ENCODE data around the gene TYW1. TPM values are rescaled to one million over a fixed set of nuclear protein-coding genes. Genes with fewer than 3 reads are reported as not detected.
"Not testable (repeated sequence)": the region's sequence is repeated elsewhere in the genome, so short reads cannot be mapped to it uniquely, and the experiment has no call there.

Gene TYW1
- total RNA-seq, 1 donor from 2014 or later: 21.9 TPM

DNA sequence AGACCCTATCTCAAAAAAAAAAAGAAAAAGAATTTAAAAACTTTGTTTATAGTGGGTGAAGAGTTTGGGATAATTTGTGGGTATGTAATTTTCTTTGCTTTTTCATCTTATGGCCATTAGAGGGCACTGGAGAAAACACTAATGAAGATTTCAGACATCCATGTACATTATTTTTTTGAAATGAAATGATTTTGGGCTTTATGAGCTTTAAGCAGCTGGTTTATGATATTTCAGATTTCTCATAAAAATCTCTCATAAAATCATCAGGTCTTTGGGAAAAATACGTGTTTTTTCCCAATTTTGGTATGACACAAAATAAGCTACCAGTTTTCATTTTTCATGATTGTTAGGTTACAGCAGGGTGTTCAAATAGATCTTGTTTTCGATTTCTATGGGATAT lies 44.2 kb downstream of the TYW1 start:
- H3K27me3 ChIP-seq (ENCODE audit: control insufficient read depth in 3 of 3, insufficient read depth in 3 of 3, low read length in 3 of 3); H3K27ac ChIP-seq (ENCODE audit: low read depth, low read length); H3K4me3 ChIP-seq (ENCODE audit: low read length in 3 of 3); H3K9ac ChIP-seq (ENCODE audit: low read depth in 1 of 3, low read length in 3 of 3); H3K36me3 ChIP-seq (ENCODE audit: control insufficient read depth in 3 of 3, insufficient read depth in 3 of 3, low read length in 3 of 3); H3K9me3 ChIP-seq (ENCODE audit: control insufficient read depth in 3 of 3, low read length in 3 of 3): not testable (repeated sequence)
- peaks cover 0 to 20% (median 11%) of the 10 kb centered on the region in 3 donors for H3K4me1 ChIP-seq (ENCODE audit: control insufficient read depth in 3 of 3, insufficient read depth in 3 of 3, low read length in 3 of 3)

DNA sequence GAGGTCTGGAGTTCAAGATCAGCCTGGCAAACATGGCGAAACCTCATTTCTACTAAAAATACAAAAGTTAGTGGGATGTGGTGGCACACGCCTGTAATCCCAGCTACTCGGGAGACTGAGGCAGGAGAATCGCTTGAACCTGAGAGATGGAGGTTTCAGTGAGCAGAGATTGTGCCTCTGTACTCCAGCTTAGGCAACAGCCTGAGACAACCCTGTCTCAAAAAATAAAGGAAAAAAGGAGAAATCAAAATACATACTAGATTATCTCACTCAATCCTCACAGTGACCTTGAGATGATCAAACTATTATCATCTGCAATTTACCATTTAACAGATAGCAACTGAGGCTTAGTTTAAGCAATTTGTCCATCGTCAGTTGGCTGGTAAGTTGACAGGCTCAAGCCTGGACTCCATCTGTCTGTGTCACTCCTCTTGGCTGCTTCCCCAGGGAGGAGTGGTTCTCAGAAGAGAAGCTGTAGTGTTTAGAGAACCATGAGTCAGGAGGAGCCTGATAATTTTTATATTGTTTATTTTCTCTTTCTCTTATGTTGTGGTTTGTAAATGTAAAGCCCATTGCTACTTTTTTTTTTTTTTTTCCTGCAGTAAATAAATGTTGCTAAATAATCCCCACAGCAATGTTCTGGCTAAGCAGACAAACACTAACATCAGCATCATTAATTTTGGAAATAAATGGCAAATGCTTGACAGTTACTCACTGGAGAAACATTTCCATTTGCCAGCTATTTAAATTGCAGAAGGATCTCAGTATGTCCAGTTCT lies 46.3 kb downstream of the TYW1 start:
- not testable (repeated sequence) for H3K9ac ChIP-seq (ENCODE audit: low read depth in 1 of 3, low read length in 3 of 3); H3K4me3 ChIP-seq (ENCODE audit: low read length in 3 of 3); H3K36me3 ChIP-seq (ENCODE audit: control insufficient read depth in 3 of 3, insufficient read depth in 3 of 3, low read length in 3 of 3); H3K27me3 ChIP-seq (ENCODE audit: control insufficient read depth in 3 of 3, insufficient read depth in 3 of 3, low read length in 3 of 3); H3K9me3 ChIP-seq (ENCODE audit: control insufficient read depth in 3 of 3, low read length in 3 of 3)
- peak overlapping the region; percentile 66 for H3K27ac ChIP-seq (ENCODE audit: low read depth, low read length)
- H3K4me1 ChIP-seq (ENCODE audit: control insufficient read depth in 3 of 3, insufficient read depth in 3 of 3, low read length in 3 of 3): peaks cover 0 to 13% (median 4%) of the 10 kb centered on the region in 3 donors

DNA sequence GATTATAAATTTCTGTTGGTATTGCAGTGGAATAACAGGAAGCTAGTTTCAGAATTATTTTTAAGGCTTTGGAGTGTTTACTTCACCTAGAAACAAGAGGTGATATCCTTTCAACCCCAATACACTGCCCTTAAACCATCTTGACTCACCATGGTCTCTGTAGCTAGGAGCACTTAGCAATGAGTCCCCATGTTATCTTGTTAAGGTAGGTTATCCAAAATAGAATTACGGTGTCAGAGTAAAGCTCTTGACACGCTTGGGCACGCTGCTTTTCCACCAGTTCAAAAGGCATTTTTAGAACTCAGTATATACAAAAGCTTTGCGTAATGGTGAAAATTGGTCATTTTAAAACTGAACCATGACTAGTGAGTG lies 46.9 kb downstream of the TYW1 start:
- H3K9ac ChIP-seq (ENCODE audit: low read depth in 1 of 3, low read length in 3 of 3); H3K9me3 ChIP-seq (ENCODE audit: control insufficient read depth in 3 of 3, low read length in 3 of 3); H3K27me3 ChIP-seq (ENCODE audit: control insufficient read depth in 3 of 3, insufficient read depth in 3 of 3, low read length in 3 of 3); H3K4me3 ChIP-seq (ENCODE audit: low read length in 3 of 3); H3K36me3 ChIP-seq (ENCODE audit: control insufficient read depth in 3 of 3, insufficient read depth in 3 of 3, low read length in 3 of 3): not testable (repeated sequence)
- Histone ChIP-seq H3K27ac (ENCODE audit: low read depth, low read length) (peak overlapping the region; percentile 66), H3K4me1 (ENCODE audit: control insufficient read depth in 3 of 3, insufficient read depth in 3 of 3, low read length in 3 of 3) (peaks cover 0 to 13% (median 4%) of the 10 kb centered on the region in 3 donors)

DNA sequence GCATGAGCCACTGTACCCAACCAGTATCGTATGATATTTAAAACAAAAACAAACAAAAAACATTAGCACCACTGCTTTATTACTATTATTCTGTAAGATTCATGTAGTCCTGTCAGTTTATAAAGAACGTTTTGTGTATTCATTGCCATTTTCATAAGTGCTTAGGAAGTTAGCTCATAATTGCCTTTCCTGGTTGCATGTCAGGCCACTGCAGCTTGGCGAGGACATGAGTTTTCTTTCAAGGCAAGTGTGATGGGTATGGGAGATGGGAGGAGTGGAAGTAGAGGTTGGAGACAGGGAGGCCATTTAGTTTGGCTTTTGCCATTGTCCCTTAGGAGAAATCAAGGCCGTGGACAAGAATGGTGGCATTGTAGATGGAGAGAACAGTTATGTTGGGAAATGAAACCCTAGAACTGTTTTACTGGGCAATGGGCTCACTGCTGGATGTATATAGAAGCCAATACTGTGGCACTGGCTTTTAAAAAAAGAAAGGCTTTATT lies 48.9 kb downstream of the TYW1 start:
- Histone ChIP-seq H3K27me3 (ENCODE audit: control insufficient read depth in 3 of 3, insufficient read depth in 3 of 3, low read length in 3 of 3) (no peaks in the 10 kb centered on the region), H3K4me3 (ENCODE audit: low read length in 3 of 3) (no peak overlapping the region), H3K27ac (ENCODE audit: low read depth, low read length) (no peak overlapping the region), H3K9me3 (ENCODE audit: control insufficient read depth in 3 of 3, low read length in 3 of 3) (no peaks in the 10 kb centered on the region), H3K36me3 (ENCODE audit: control insufficient read depth in 3 of 3, insufficient read depth in 3 of 3, low read length in 3 of 3) (peaks cover 0 to 4% (median 0%) of the 10 kb centered on the region in 3 donors), H3K9ac (ENCODE audit: low read depth in 1 of 3, low read length in 3 of 3) (no peak overlapping the region), H3K4me1 (ENCODE audit: control insufficient read depth in 3 of 3, insufficient read depth in 3 of 3, low read length in 3 of 3) (peaks cover 0 to 13% (median 4%) of the 10 kb centered on the region in 3 donors)

DNA sequence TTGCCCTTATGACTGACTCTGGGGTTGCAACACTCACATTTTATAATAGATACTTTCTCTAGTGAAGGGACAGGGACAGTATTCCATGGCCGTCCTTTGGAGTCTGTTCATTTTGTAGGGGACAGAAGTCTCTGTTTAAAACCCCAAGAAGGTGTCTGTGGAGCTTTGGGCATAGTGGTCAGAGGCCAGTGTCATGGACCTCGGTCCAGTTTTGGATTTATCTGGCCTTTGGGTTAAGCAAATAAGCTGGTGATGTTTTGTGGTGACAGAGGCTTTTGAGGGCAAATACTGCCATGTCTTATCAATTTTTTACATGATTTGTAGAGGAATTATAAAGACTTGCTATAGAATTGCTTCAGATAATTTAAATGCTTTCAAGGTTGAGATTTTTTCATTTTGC lies 50.2 kb downstream of the TYW1 start:
- not testable (repeated sequence) for H3K27ac ChIP-seq (ENCODE audit: low read depth, low read length); H3K36me3 ChIP-seq (ENCODE audit: control insufficient read depth in 3 of 3, insufficient read depth in 3 of 3, low read length in 3 of 3); H3K4me3 ChIP-seq (ENCODE audit: low read length in 3 of 3); H3K9me3 ChIP-seq (ENCODE audit: control insufficient read depth in 3 of 3, low read length in 3 of 3); H3K27me3 ChIP-seq (ENCODE audit: control insufficient read depth in 3 of 3, insufficient read depth in 3 of 3, low read length in 3 of 3); H3K9ac ChIP-seq (ENCODE audit: low read depth in 1 of 3, low read length in 3 of 3)
- peaks cover 0 to 13% (median 4%) of the 10 kb centered on the region in 3 donors for H3K4me1 ChIP-seq (ENCODE audit: control insufficient read depth in 3 of 3, insufficient read depth in 3 of 3, low read length in 3 of 3)

DNA sequence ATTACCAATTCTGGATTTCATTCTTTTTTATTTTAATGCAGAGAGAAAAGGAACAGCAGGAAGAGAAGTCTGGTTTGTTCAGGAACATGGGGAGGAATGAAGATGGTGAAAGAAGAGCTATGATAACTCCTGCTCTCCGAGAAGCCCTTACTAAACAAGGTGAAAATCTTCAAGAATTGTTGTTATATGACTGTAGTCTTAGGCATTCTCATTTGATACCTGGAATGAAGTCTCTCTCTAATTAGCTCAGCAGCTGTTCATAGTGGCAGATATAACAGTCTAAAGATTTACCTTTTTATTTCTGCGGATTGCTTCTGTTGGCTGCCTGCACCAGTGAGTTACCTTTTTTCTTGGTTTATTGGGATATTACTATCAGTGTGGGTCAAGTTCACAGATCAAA lies 53.3 kb downstream of the TYW1 start:
- not testable (repeated sequence) for H3K4me3 ChIP-seq (ENCODE audit: low read length in 3 of 3); H3K9ac ChIP-seq (ENCODE audit: low read depth in 1 of 3, low read length in 3 of 3); H3K9me3 ChIP-seq (ENCODE audit: control insufficient read depth in 3 of 3, low read length in 3 of 3); H3K27ac ChIP-seq (ENCODE audit: low read depth, low read length); H3K4me1 ChIP-seq (ENCODE audit: control insufficient read depth in 3 of 3, insufficient read depth in 3 of 3, low read length in 3 of 3); H3K36me3 ChIP-seq (ENCODE audit: control insufficient read depth in 3 of 3, insufficient read depth in 3 of 3, low read length in 3 of 3); H3K27me3 ChIP-seq (ENCODE audit: control insufficient read depth in 3 of 3, insufficient read depth in 3 of 3, low read length in 3 of 3)

DNA sequence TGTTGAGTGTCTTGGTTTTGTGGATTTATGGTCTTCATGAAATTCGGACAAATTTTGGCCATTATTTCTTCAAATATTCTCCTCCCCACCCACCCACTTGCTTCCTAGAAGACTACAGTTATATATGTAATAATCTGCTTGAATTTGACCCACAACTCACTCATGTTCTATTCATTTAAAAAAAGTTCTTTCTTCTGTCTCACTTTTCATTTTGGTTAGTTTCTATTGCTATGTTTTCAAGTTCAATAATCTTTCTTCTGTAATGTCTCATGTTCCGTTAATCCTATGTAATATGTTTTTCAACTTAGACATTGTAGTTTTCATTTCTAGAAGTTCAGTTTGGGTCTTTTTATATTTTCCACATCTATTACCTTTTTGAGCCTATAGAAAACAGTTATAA lies 55.5 kb downstream of the TYW1 start:
- H3K27me3 ChIP-seq (ENCODE audit: control insufficient read depth in 3 of 3, insufficient read depth in 3 of 3, low read length in 3 of 3); H3K4me3 ChIP-seq (ENCODE audit: low read length in 3 of 3); H3K9ac ChIP-seq (ENCODE audit: low read depth in 1 of 3, low read length in 3 of 3); H3K4me1 ChIP-seq (ENCODE audit: control insufficient read depth in 3 of 3, insufficient read depth in 3 of 3, low read length in 3 of 3); H3K27ac ChIP-seq (ENCODE audit: low read depth, low read length); H3K36me3 ChIP-seq (ENCODE audit: control insufficient read depth in 3 of 3, insufficient read depth in 3 of 3, low read length in 3 of 3); H3K9me3 ChIP-seq (ENCODE audit: control insufficient read depth in 3 of 3, low read length in 3 of 3): not testable (repeated sequence)

DNA sequence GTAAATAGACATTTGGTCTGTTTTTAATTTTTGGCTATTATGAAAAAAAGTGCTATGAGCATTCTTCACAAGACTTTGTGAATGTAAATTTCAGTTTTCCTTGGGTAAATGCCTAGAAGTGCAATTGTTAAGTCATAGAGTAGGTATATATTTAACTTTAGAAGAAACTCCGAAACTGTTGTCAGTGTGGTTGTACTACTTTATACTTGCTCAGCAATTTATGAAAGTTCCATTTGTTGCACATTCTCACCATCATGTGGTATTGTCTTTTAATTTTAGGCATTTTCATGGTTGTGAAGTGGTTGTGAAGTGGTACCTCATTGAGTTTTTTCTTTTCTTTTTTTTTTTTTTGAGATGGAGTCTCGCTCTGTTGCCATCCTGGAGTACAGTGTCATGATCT lies 60.0 kb downstream of the TYW1 start:
- Histone ChIP-seq H3K36me3 (ENCODE audit: control insufficient read depth in 3 of 3, insufficient read depth in 3 of 3, low read length in 3 of 3) (peaks cover 0 to 3% (median 0%) of the 10 kb centered on the region in 3 donors), H3K4me3 (ENCODE audit: low read length in 3 of 3) (no peak overlapping the region)

DNA sequence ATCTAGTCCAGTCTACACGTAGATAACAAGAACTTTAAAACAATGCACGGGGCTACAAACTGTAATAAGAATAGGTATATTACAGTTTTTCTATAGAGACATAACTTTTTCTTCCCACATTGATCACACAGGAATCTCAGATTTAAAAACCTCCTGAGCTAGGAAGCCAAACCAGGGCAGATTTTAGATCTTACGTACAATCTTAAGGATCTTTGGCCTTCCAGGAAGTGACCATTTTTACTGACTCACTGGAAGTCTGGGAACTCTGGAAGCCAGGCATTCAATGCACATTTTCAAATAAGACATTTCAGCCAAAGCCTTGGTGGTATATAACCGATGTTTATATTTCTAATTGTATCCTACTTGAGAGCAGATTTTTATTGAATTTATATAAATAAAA lies 64.7 kb downstream of the TYW1 start:
- H3K9me3 ChIP-seq (ENCODE audit: control insufficient read depth in 3 of 3, low read length in 3 of 3); H3K9ac ChIP-seq (ENCODE audit: low read depth in 1 of 3, low read length in 3 of 3); H3K36me3 ChIP-seq (ENCODE audit: control insufficient read depth in 3 of 3, insufficient read depth in 3 of 3, low read length in 3 of 3); H3K27me3 ChIP-seq (ENCODE audit: control insufficient read depth in 3 of 3, insufficient read depth in 3 of 3, low read length in 3 of 3); H3K4me3 ChIP-seq (ENCODE audit: low read length in 3 of 3); H3K4me1 ChIP-seq (ENCODE audit: control insufficient read depth in 3 of 3, insufficient read depth in 3 of 3, low read length in 3 of 3); H3K27ac ChIP-seq (ENCODE audit: low read depth, low read length): not testable (repeated sequence)

More for the DNA sequence above, 60.0 kb downstream of the TYW1 start:
- no peaks in the 10 kb centered on the region for H3K27me3 ChIP-seq (ENCODE audit: control insufficient read depth in 3 of 3, insufficient read depth in 3 of 3, low read length in 3 of 3)
- no peak overlapping the region for H3K9ac ChIP-seq (ENCODE audit: low read depth in 1 of 3, low read length in 3 of 3)
- H3K4me1 ChIP-seq (ENCODE audit: control insufficient read depth in 3 of 3, insufficient read depth in 3 of 3, low read length in 3 of 3): no peaks in the 10 kb centered on the region
- no peak overlapping the region for H3K27ac ChIP-seq (ENCODE audit: low read depth, low read length)
- no peaks in the 10 kb centered on the region for H3K9me3 ChIP-seq (ENCODE audit: control insufficient read depth in 3 of 3, low read length in 3 of 3)

DNA sequence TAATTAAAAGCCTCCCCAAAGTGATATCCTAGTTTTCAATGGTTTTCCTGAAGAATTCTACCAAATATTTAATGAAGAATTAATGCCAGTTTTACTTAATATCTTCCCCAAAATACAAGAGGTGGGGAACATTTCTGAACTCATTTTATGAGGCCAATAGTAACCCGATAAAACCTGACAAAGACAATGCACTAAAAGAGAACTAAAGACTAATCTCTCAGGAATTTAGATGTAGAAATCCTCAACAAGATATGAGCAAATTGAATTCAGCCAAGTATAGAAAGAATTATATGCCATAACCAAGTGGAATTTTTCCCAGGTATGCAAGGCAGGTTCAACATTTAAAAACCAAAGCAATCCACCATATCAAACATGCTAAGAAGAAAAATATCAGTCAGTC lies 66.2 kb downstream of the TYW1 start:
- H3K4me3 ChIP-seq (ENCODE audit: low read length in 3 of 3); H3K9me3 ChIP-seq (ENCODE audit: control insufficient read depth in 3 of 3, low read length in 3 of 3); H3K4me1 ChIP-seq (ENCODE audit: control insufficient read depth in 3 of 3, insufficient read depth in 3 of 3, low read length in 3 of 3); H3K27me3 ChIP-seq (ENCODE audit: control insufficient read depth in 3 of 3, insufficient read depth in 3 of 3, low read length in 3 of 3); H3K36me3 ChIP-seq (ENCODE audit: control insufficient read depth in 3 of 3, insufficient read depth in 3 of 3, low read length in 3 of 3); H3K9ac ChIP-seq (ENCODE audit: low read depth in 1 of 3, low read length in 3 of 3); H3K27ac ChIP-seq (ENCODE audit: low read depth, low read length): not testable (repeated sequence)
